CD4-positive, alpha-beta T cell treated with Interleukin-15 for 4 hours (primary cell): ENCODE data around the gene GHRHR.

Experiments used
- DNase-seq: peaks from one replicate; pipeline ENCODE4 v3.0.0-alpha.2; 2020; ENCODE audit warnings: low spot score

The GHRHR gene

DNA sequence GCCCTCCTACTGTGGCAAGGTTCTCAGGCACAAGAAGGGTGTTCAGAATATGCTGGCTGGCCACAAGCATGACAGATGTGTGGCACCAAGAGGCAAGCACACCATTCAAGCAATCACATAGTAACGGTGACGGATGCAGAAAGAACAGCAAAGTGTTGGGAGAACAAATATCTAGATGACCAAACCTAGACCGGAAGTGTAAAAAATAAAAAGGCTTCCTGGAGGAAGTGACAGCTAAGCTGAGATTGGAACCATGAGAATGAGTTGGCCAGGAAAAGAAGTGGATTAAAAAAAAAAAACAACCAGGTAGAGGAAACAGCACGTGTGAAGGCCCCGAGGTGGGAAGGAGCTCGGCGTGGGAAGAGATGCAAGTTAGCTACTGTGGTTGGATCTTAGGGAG lies 22.0 kb downstream of the GHRHR start:
- no peak for DNase-seq

DNA sequence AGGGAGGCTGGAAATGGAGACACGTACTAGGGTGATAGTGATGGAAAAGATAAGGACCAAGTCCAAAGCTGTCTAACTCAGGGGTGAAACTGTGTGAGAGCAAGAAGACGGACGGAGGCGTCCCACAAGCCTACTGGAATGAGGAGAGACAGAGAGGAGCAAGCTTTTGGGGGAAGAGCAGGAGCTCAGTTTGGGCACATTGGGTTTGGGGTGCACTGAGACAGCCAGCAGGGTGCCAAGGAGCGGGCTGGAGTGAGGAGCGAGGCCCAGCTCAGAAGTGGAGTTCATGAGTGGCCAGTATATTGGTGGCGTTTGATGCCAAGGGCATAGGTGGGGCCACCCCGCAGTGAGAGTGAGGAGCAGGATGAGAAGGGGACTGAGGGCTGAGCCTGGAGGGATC lies 22.6 kb downstream of the GHRHR start:
- no peak for DNase-seq

- DNase-seq: no peak
Observed at GRCh38 chr7:30986738-30987137, 23.0 kb downstream of the GHRHR start.

- DNase-seq: no peak
Observed at GRCh38 chr7:30987178-30987577, 23.4 kb downstream of the GHRHR start.

GRCh38 chr7:30987936-30988335 lies 24.2 kb downstream of the GHRHR start:
- no peak for DNase-seq

DNA sequence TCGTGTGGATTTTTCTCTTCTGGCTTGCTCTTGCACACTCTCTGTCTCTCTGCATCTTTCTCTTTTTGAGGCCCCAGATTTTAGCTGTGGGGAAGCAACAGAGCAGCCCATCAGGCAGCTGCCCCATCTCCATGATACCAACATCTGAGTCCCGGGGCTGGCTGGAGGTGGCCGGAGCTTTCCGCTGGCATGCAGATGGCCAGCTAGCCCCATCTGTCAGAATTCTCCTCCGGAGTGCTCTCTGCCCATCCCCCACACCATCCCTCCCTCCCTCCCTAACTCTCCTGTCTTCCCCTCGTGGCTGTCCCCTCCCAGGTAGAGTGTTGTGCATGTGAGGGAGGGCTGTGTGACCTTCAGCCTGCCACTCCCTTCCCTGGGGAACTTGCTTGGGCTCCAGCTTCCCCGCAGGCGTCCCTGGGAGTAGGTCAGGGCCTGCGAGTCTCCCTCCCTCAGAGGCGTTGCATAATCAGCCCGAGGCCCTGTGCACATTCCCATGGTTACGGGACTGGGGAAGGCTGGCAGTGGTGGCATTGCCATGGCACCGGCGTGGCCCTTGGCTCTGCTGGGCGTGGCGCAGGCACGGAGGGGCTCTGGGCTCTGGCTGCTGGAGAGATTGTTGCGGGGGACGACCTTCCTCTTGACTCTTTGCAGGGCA lies 24.7 kb downstream of the GHRHR start:
- DNase-seq: no peak

GRCh38 chr7:30989008-30989823 lies 25.5 kb downstream of the GHRHR start:
- DNase-seq: no peak

GRCh38 chr7:30989824-30990672 lies 26.3 kb downstream of the GHRHR start:
- DNase-seq: no peak

DNA sequence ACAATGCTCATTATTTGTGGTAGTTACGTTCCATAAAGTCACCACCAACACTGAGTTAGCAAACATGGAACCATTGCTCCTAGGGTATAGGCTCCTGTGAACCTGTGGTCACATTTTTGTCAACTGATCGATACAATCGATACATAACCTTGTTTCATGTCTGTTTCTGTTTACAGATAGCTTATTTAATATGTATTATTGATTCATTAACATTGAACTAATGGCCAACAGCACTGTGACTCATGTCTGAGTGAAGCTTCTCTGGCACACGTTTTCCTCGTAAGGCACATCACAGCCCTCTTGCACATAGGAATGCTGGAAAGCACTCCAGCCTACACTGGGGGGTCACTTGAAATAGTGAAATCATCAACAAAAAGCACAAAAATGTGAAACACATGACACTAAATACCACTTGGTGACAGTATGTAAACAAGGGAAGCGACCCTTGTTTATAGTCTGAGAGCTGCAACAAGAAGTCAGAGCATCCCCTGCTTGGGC lies 27.0 kb downstream of the GHRHR start:
- DNase-seq: no peak

- no peak for DNase-seq
Observed at GRCh38 chr7:30992414-30992813, 28.7 kb downstream of the GHRHR start.

DNA sequence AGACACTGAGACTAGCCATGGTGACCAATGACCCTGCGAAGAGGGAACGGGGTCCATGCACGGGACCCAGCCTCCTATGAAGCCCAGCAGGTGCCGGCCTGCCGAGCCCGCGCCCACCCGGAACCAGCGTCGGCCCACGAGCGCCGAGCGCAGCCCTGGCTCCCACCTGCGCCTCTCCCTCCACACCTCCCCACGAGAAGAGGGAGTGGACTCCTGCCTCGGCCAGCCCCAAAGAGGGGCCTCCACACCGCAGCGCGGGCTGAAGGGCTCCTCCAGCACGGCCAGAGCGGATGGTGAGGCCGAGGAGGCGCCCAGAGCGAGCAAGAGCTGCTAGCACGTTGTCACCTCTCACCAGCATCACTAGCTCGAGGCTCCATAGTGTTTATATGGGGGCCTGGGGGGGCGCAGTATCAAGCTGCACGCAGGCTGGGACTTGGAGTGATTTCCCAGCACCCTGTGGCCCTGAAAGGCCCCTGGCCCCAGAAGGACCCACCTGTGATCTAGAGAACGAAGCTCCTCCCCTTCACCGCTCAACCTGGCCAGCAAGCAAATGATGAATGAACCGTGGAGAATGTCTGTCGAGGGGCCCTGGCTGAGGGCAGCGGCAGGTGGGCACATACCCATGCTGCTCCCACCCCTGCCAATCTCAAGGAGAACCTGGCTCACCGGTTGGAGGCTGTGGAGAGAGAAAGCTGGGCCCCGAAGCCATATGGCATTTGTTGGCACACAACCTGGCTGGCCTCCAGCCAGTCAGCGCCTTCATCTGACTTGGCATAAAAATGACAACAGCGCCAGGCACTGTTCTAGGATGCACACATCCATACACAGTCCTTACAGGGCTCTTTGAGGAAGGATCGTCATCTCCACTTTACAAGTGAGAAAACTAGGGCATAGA lies 30.7 kb downstream of the GHRHR start:
- DNase-seq: no peak

DNA sequence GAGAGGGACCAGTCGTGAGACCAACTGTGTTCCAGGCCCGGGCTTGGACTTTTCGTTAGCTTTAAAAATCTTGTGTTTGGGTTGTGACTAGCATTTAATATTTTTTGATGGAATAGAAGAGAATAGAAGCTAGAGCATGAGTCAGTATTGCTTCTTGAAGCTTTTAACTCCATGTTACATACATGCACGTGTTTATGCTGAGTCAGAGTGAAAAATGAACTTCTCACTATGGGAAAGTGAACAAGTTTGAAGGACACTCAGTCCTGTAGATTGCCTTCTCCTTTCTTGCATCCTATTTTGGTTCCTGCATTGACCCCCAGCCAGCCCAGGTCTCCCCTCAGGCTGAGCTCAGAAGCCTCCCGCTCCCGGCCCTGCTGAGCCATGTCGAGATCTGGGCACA lies 31.8 kb downstream of the GHRHR start:
- no peak for DNase-seq

GRCh38 chr7:30996256-30996655 lies 32.5 kb downstream of the GHRHR start:
- DNase-seq: no peak

DNA sequence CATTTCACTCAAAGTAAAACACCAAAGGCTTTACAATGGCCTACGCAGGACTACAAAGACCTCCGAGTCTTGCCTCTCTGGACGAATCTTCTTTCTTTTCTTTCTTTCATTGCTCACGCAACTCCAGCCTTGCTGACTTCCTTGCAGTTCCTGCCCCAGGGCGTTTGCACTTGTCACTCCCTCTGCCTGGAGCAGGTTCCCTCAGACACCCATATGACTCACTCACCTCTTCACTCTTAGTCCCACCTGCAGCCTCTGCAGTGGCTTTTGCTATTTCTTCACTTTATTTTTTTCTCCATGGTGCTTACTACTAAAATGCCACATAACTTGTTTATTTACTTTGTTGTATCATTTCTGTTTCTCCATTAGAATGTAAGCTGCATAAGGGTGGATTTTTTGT lies 33.1 kb downstream of the GHRHR start:
- no peak for DNase-seq

- DNase-seq: no peak
Observed at GRCh38 chr7:30997316-30997715, 33.6 kb downstream of the GHRHR start.

- no peak for DNase-seq
Observed at GRCh38 chr7:30998180-30998579, 34.4 kb downstream of the GHRHR start.

- no peak for DNase-seq
Observed at GRCh38 chr7:31000161-31000693, 36.5 kb downstream of the GHRHR start.

DNA sequence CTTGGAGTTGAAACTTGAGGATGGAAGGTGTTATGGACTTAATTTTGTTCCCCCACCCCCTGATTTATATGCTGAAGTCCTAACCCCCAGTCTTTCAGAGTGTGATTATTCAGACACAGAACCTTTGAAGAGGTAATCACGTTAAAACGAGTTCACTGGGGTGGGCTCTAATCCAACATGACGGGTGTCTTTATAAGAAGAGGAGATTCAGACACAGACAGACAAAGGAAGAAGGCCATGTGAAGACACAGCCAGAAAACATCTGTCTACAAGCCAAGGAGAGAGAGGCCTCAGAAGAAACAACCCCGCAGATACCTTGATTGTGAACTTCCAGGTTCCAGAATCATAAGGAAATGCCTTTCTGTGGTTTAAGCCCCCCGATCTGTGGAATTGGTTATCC lies 37.0 kb downstream of the GHRHR start:
- DNase-seq: no peak

GRCh38 chr7:31002256-31002655 lies 38.5 kb downstream of the GHRHR start:
- DNase-seq: no peak

DNA sequence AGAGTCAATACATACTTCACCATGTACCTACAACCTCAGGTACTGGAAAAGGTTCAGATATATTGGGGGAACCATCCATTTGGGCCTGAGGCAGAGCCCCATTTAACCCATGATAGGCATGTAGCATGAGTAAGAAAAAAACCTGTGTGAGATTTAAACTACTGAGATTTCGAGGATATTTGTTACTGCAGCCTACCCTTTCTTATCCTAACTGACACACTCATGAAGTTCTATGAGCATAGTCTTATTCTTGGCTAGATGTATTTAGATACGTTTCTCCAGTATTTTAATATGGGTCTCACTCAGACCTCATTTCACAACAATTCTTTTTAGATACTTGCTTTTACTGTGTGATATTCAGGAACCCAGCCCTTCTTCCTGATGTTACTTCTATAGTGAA lies 39.3 kb downstream of the GHRHR start:
- no peak for DNase-seq

DNA sequence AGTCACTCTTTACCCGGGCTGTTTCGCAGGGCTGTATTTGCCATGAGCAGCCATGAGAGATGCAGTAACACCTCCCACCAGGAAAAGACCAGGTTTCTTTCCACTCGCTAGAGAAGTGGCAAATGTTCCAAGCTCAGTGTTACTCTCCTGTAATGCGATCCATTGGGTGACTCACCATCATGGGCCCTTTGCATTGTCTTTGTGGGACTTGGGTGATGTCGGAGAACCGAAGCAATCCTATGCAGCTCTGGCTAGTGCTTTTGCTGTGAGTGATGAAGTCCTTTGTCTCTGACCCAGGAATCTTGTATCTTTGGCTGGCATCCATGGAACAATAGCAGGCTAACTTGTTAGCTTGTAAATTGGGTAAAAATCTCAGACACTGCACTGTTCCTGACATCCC lies 40.0 kb downstream of the GHRHR start:
- DNase-seq: no peak
